NT2/D1 (cell line): ENCODE results near the gene ADGRB3.

Experiments used
- DNase-seq: peaks from one replicate; pipeline ENCODE4 v3.0.0-alpha.2; 2011; ENCODE audit warnings: low read depth, low spot score
- H3K27me3 ChIP-seq: 2 replicates; pipeline ENCODE4 v1.6.0; 2011; ENCODE audit warnings: mild to moderate bottlenecking; ENCODE audit not compliant: insufficient read length, insufficient read depth
- H3K36me3 ChIP-seq: 2 replicates; pipeline ENCODE4 v1.6.1; 2011; ENCODE audit warnings: mild to moderate bottlenecking, low read length, mixed read lengths; ENCODE audit not compliant: insufficient read depth, insufficient read length
- H3K4me1 ChIP-seq: 2 replicates; pipeline ENCODE4 v1.5.1; 2011; ENCODE audit not compliant: insufficient read depth, insufficient read length
- H3K4me3 ChIP-seq: 2 replicates; pipeline ENCODE4 v1.5.1; 2011; ENCODE audit warnings: low read depth; ENCODE audit not compliant: insufficient read length
- H3K9ac ChIP-seq: 2 replicates; pipeline ENCODE4 v1.6.0; 2011; ENCODE audit warnings: low read depth; ENCODE audit not compliant: insufficient read length
- H3K9me3 ChIP-seq: 2 replicates; pipeline ENCODE4 v1.5.1; 2011; ENCODE audit warnings: mild to moderate bottlenecking, low read length; ENCODE audit not compliant: insufficient read depth
- SUZ12 ChIP-seq: IDR thresholded peaks from 2 replicates; pipeline ENCODE4 v1.6.1; 2011; ENCODE audit not compliant: insufficient read length, insufficient read depth; ENCODE audit errors: extremely low read depth
- YY1 ChIP-seq: IDR thresholded peaks from 2 replicates; pipeline ENCODE4 v1.6.1; 2011; ENCODE audit not compliant: insufficient read length, insufficient read depth
- ZNF274 ChIP-seq: IDR thresholded peaks from 2 replicates; pipeline ENCODE4 v1.6.1; 2011; ENCODE audit warnings: mild to moderate bottlenecking, low read depth, low read length

The ADGRB3 gene

DNA sequence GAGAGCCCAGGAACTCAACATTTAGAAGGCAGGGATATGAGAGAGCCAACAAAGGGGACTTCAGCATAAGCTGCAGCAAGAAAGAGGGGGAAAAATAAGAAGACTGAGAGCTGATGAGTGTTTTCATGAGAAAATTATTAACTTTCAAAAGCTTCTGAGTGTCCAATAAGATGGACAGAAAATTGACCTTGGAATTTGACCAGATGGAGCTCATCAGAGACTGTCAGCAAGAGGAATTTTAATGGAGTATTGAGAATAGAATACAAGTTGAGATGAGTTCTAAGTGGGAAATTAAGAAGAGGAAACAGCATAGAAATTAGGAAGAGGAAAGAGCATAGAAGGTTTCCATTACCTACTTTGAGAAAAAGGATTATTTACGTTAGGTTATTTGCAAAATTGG lies 733.5 kb downstream of the ADGRB3 start:
- Histone ChIP-seq H3K9ac (no peak overlapping the region), H3K27me3 (no peaks in the 10 kb centered on the region), H3K36me3 (no peaks in the 10 kb centered on the region), H3K4me3 (no peak overlapping the region), H3K9me3 (no peaks in the 10 kb centered on the region), H3K4me1 (no peaks in the 10 kb centered on the region)
- DNase-seq: no peak
- TF ChIP-seq SUZ12 (no peak), YY1 (no peak), ZNF274 (no peak)

DNA sequence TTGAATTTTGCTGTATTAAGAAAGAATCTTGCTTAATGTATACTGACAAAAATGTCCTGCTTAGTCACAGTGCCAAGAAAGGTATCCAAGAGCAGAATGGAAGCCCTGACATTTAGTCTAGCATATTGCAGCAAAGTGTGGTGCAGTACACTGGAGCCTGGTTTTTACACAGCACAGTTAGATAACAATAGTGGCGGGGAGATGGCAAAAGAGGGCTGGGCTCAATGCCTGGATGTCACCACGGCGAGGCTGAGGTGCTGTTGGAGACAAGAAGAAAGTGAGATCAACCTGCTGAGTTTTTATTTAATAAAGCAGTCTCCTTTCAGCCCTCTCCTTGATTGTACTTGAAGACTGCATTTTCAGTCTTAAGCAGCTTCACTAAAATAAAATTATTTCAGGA lies 735.7 kb downstream of the ADGRB3 start:
- Histone ChIP-seq H3K27me3 (no peaks in the 10 kb centered on the region), H3K9me3 (no peaks in the 10 kb centered on the region), H3K4me3 (no peak overlapping the region), H3K9ac (no peak overlapping the region), H3K36me3 (no peaks in the 10 kb centered on the region), H3K4me1 (no peaks in the 10 kb centered on the region)
- no peak for DNase-seq
- TF ChIP-seq SUZ12 (no peak), ZNF274 (no peak), YY1 (no peak)

DNA sequence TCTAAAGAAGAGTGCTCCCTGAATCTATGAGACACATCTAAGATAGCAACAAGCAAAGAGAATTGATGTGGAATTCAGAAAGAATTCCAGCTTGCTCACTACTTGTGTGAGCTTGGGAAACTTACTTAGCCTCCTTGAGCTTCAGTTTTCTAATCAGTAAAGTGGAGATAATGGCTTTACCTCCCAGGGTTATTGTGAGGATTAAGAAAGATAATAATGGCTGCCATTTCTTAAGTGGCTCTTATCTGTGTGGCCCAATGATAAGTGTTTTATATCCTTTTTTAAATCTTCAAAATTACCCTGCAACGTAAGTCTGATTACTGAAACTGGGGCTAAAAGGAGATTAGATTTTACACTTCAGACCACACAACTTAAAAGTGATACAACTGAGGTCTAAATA lies 743.2 kb downstream of the ADGRB3 start:
- H3K27me3 ChIP-seq: no peaks in the 10 kb centered on the region
- no peak for TF ChIP-seq ZNF274
- no peak for TF ChIP-seq SUZ12
- TF ChIP-seq YY1: no peak
- H3K9ac ChIP-seq: no peak overlapping the region
- no peaks in the 10 kb centered on the region for H3K9me3 ChIP-seq
- DNase-seq: no peak
- H3K4me3 ChIP-seq: no peak overlapping the region
- no peaks in the 10 kb centered on the region for H3K4me1 ChIP-seq
- no peaks in the 10 kb centered on the region for H3K36me3 ChIP-seq

DNA sequence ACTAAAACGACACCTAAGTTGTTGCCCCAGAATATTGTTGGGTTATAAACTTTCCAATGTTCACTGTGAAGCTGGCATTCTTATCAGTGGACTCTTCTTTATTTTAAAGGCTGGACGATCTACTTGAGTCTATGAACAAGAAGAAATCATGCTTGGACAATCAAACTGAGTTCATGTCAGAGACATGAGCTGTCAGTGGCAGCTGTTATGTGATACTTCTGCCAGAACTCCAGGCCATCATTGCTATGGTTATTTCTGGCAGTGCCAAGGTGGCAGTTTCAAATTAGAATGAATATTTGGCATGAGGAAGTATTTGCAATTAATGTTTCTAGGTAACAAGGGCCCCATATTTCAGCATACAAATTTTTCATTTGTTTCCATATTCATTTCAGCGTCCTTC lies 744.4 kb downstream of the ADGRB3 start:
- Histone ChIP-seq H3K9ac (no peak overlapping the region), H3K27me3 (no peaks in the 10 kb centered on the region), H3K9me3 (no peaks in the 10 kb centered on the region), H3K4me3 (no peak overlapping the region), H3K4me1 (no peaks in the 10 kb centered on the region), H3K36me3 (no peaks in the 10 kb centered on the region)
- DNase-seq: no peak
- TF ChIP-seq ZNF274 (no peak), YY1 (no peak), SUZ12 (no peak)

DNA sequence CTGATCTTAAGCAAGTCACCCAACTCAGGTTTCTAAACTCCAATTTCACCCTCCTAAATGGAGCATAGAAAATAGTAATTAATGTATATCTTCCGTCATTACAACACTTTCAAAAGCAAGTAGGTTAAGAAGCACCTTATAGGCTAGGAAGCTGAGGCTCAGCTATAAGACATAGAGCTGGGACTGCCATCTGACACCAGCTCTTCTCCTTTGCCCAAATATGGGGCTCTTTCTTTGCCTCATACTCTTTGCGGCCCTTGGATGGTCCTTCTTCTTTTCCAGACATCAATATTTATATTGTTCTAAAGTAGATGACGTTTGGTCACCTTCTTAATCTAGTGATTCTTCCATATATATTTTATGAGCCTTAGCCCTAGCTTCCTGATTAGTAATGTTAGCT lies 748.5 kb downstream of the ADGRB3 start:
- no peak overlapping the region for H3K9ac ChIP-seq
- DNase-seq: no peak
- H3K4me1 ChIP-seq: no peaks in the 10 kb centered on the region
- H3K4me3 ChIP-seq: no peak overlapping the region
- H3K9me3 ChIP-seq: no peaks in the 10 kb centered on the region
- H3K36me3 ChIP-seq: no peaks in the 10 kb centered on the region
- TF ChIP-seq YY1 (no peak), SUZ12 (no peak), ZNF274 (no peak)
- H3K27me3 ChIP-seq: no peaks in the 10 kb centered on the region

DNA sequence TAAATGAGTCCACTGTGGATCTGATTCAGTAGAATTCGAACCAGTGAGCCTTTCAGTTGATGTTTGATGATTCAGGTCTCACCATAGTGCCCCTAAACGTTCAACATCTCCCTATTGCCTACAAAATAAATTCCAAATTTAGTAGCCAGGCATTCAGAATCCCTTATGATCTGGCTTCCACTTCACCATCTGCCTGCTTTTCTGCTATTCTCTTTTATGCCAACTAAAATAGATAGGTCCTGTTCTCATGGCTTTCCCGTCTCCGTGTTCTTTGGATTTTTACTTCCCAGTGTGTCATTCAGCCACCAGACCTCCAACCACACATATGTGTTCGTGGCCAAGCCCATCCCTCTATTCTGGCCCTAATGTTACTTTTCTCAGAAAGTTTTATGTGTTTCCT lies 751.3 kb downstream of the ADGRB3 start:
- no peaks in the 10 kb centered on the region for H3K9me3 ChIP-seq
- no peak for DNase-seq
- no peaks in the 10 kb centered on the region for H3K4me1 ChIP-seq
- H3K9ac ChIP-seq: no peak overlapping the region
- TF ChIP-seq ZNF274: no peak
- no peak overlapping the region for H3K4me3 ChIP-seq
- no peaks in the 10 kb centered on the region for H3K27me3 ChIP-seq
- H3K36me3 ChIP-seq: no peaks in the 10 kb centered on the region

DNA sequence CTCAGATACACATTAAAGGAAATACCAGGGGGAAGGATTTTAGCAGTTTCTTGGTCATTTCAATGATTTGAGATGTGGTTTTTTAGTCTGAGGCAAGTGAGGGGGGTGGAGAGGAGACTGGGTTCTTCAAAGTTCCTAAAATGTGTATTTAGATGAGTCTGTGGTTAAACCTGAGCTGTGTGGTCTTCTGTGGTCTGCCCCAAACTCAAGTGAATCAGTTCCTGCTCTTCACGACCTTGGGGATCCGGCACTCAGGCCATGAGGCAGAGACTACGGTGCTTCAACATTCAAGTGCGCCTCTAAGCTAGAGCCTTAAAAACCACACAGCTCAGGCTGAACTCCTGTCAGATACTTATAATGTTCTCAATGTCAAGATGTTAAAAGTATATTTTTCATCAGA lies 755.0 kb downstream of the ADGRB3 start:
- DNase-seq: no peak
- no peak overlapping the region for H3K9ac ChIP-seq
- no peaks in the 10 kb centered on the region for H3K4me1 ChIP-seq
- H3K36me3 ChIP-seq: no peaks in the 10 kb centered on the region
- H3K4me3 ChIP-seq: no peak overlapping the region
- no peak for TF ChIP-seq YY1
- H3K27me3 ChIP-seq: no peaks in the 10 kb centered on the region
- H3K9me3 ChIP-seq: no peaks in the 10 kb centered on the region

- Histone ChIP-seq H3K4me3 (no peak overlapping the region), H3K27me3 (no peaks in the 10 kb centered on the region)
- no peak for TF ChIP-seq ZNF274
- no peak for TF ChIP-seq YY1
- no peak for TF ChIP-seq SUZ12
These were observed 756.0 kb downstream of the ADGRB3 start for GRCh38 chr6:69391106-69391505.

More at GRCh38 chr6:69391106-69391505, 756.0 kb downstream of the ADGRB3 start:
- Histone ChIP-seq H3K9ac (no peak overlapping the region), H3K9me3 (no peaks in the 10 kb centered on the region), H3K4me1 (no peaks in the 10 kb centered on the region), H3K36me3 (no peaks in the 10 kb centered on the region)
- DNase-seq: no peak
